ENCODE results near the gene GFER.

The GFER gene

GRCh38 chr16:2028620-2029220 lies 44.7 kb downstream of the GFER start:
- Histone ChIP-seq H3K18ac (ENCODE audit: low read length) (no peak overlapping the region), H4K8ac (ENCODE audit: low read depth, low read length) (no peak overlapping the region), H2AFZ (ENCODE audit: low read length) (no peak overlapping the region), H3K4ac (ENCODE audit: low read length) (no peak overlapping the region), H2BK12ac (ENCODE audit: low read length) (no peak overlapping the region), H3K9me3 (replicated peaks in 1 of 2; ENCODE audit: control insufficient read depth in 2 of 2, insufficient read depth in 1 of 2, low read depth in 1 of 2, low read length in 2 of 2) (peaks cover 4 to 5% of the 10 kb centered on the region in 2 donors), H3K27me3 (ENCODE audit: control insufficient read depth in 3 of 3, insufficient read depth in 3 of 3, low read depth in 1 of 3, low read length in 3 of 3) (peaks cover 3 to 40% (median 32%) of the 10 kb centered on the region in 3 experiments), H3K27ac (replicated peaks; ENCODE audit: low read length) (no peak overlapping the region), H2BK5ac (ENCODE audit: low read length) (peak overlapping the region; percentile 53), H3K79me1 (ENCODE audit: low read depth, low read length) (peaks cover 4% of the 10 kb centered on the region), H2AK5ac (ENCODE audit: low read depth, low read length) (peak overlapping the region; percentile 53), H3K36me3 (replicated peaks in 1 of 2; ENCODE audit: control insufficient read depth in 2 of 2, insufficient read depth in 2 of 2, low read length in 2 of 2) (no peaks in the 10 kb centered on the region), H4K91ac (ENCODE audit: low read depth, low read length, poor library complexity) (no peak overlapping the region), H3K4me3 (ENCODE audit: low read length in 2 of 2) (no peak overlapping the region), H3K23ac (ENCODE audit: low read depth, low read length, poor library complexity) (peak overlapping the region; percentile 43), H2BK15ac (ENCODE audit: low read length) (no peak overlapping the region), H2BK120ac (ENCODE audit: low read depth, low read length) (no peak overlapping the region), H3K4me2 (ENCODE audit: insufficient read depth, low read length, poor library complexity, severe bottlenecking) (no peak overlapping the region), H3K14ac (ENCODE audit: low read length) (no peak overlapping the region), H3K9ac (ENCODE audit: low read depth, low read length, poor library complexity) (peak overlapping the region; percentile 24), H3K4me1 (ENCODE audit: control insufficient read depth in 2 of 2, insufficient read depth in 1 of 2, low read depth in 1 of 2, low read length in 2 of 2) (peaks cover 9 to 10% of the 10 kb centered on the region in 2 donors)
- no peak for DNase-seq (ENCODE audit: low spot score)
- no CpG with 5 or more reads among the region's 18 CpGs for WGBS, 2 donors (ENCODE audit: extremely low coverage in 2 of 2, insufficient read length in 2 of 2, insufficient replicate concordance in 1 of 2)

GRCh38 chr16:2029350-2029749 lies 45.4 kb downstream of the GFER start:
- Histone ChIP-seq H2BK15ac (ENCODE audit: low read length) (no peak overlapping the region), H3K36me3 (replicated peaks in 1 of 2; ENCODE audit: control insufficient read depth in 2 of 2, insufficient read depth in 2 of 2, low read length in 2 of 2) (no peaks in the 10 kb centered on the region), H3K4me3 (ENCODE audit: low read length in 2 of 2) (no peak overlapping the region), H3K4me2 (ENCODE audit: insufficient read depth, low read length, poor library complexity, severe bottlenecking) (no peak overlapping the region), H2BK5ac (ENCODE audit: low read length) (no peak overlapping the region), H3K9me3 (replicated peaks in 1 of 2; ENCODE audit: control insufficient read depth in 2 of 2, insufficient read depth in 1 of 2, low read depth in 1 of 2, low read length in 2 of 2) (peaks cover 4 to 5% of the 10 kb centered on the region in 2 donors), H4K8ac (ENCODE audit: low read depth, low read length) (no peak overlapping the region), H2AFZ (ENCODE audit: low read length) (no peak overlapping the region), H2BK120ac (ENCODE audit: low read depth, low read length) (no peak overlapping the region), H3K23ac (ENCODE audit: low read depth, low read length, poor library complexity) (no peak overlapping the region), H3K14ac (ENCODE audit: low read length) (no peak overlapping the region), H2BK12ac (ENCODE audit: low read length) (no peak overlapping the region), H3K27ac (replicated peaks; ENCODE audit: low read length) (no peak overlapping the region), H3K9ac (ENCODE audit: low read depth, low read length, poor library complexity) (no peak overlapping the region), H4K91ac (ENCODE audit: low read depth, low read length, poor library complexity) (no peak overlapping the region), H3K27me3 (ENCODE audit: control insufficient read depth in 3 of 3, insufficient read depth in 3 of 3, low read depth in 1 of 3, low read length in 3 of 3) (peaks cover 3 to 38% (median 27%) of the 10 kb centered on the region in 3 experiments), H3K18ac (ENCODE audit: low read length) (peak overlapping the region; percentile 3), H2AK5ac (ENCODE audit: low read depth, low read length) (peak overlapping the region; percentile 8), H3K79me1 (ENCODE audit: low read depth, low read length) (peaks cover 4% of the 10 kb centered on the region), H3K4me1 (ENCODE audit: control insufficient read depth in 2 of 2, insufficient read depth in 1 of 2, low read depth in 1 of 2, low read length in 2 of 2) (peaks cover 9 to 14% of the 10 kb centered on the region in 2 donors), H3K4ac (ENCODE audit: low read length) (no peak overlapping the region)
- DNase-seq (ENCODE audit: low spot score) = no peak
- no CpG with 5 or more reads among the region's 22 CpGs for WGBS, 2 donors (ENCODE audit: extremely low coverage in 2 of 2, insufficient read length in 2 of 2, insufficient replicate concordance in 1 of 2)

- H3K14ac ChIP-seq (ENCODE audit: low read length) = no peak overlapping the region
- no CpG with 5 or more reads among the region's 11 CpGs for WGBS, 2 donors (ENCODE audit: extremely low coverage in 2 of 2, insufficient read length in 2 of 2, insufficient replicate concordance in 1 of 2)
Measured at GRCh38 chr16:2030036-2030435, 46.0 kb downstream of the GFER start.

GRCh38 chr16:2031081-2031577 lies 47.1 kb downstream of the GFER start:
- no peak overlapping the region for H4K8ac ChIP-seq (ENCODE audit: low read depth, low read length)
- no peaks in the 10 kb centered on the region for H3K36me3 ChIP-seq (replicated peaks in 1 of 2; ENCODE audit: control insufficient read depth in 2 of 2, insufficient read depth in 2 of 2, low read length in 2 of 2)
- H2AK5ac ChIP-seq (ENCODE audit: low read depth, low read length) = no peak overlapping the region
- no peak overlapping the region for H3K4me3 ChIP-seq (ENCODE audit: low read length in 2 of 2)
- no peak overlapping the region for H2BK12ac ChIP-seq (ENCODE audit: low read length)
- WGBS, 2 donors (ENCODE audit: extremely low coverage in 2 of 2, insufficient read length in 2 of 2, insufficient replicate concordance in 1 of 2) = no CpG with 5 or more reads among the region's 11 CpGs
- H3K4me1 ChIP-seq (ENCODE audit: control insufficient read depth in 2 of 2, insufficient read depth in 1 of 2, low read depth in 1 of 2, low read length in 2 of 2) = peaks cover 13 to 23% of the 10 kb centered on the region in 2 donors
- H3K27me3 ChIP-seq (ENCODE audit: control insufficient read depth in 3 of 3, insufficient read depth in 3 of 3, low read depth in 1 of 3, low read length in 3 of 3) = peaks cover 3 to 22% (median 20%) of the 10 kb centered on the region in 3 experiments
- H3K4ac ChIP-seq (ENCODE audit: low read length) = no peak overlapping the region
- H2AFZ ChIP-seq (ENCODE audit: low read length) = no peak overlapping the region
- no peak overlapping the region for H3K18ac ChIP-seq (ENCODE audit: low read length)
- peak overlapping the region; percentile 38 for H3K14ac ChIP-seq (ENCODE audit: low read length)
- DNase-seq (ENCODE audit: low spot score) = no peak
- peaks cover 7% of the 10 kb centered on the region for H3K79me1 ChIP-seq (ENCODE audit: low read depth, low read length)
- H3K9ac ChIP-seq (ENCODE audit: low read depth, low read length, poor library complexity) = no peak overlapping the region
- no peak overlapping the region for H2BK5ac ChIP-seq (ENCODE audit: low read length)
- H3K23ac ChIP-seq (ENCODE audit: low read depth, low read length, poor library complexity) = no peak overlapping the region
- no peak overlapping the region for H3K4me2 ChIP-seq (ENCODE audit: insufficient read depth, low read length, poor library complexity, severe bottlenecking)
- H4K91ac ChIP-seq (ENCODE audit: low read depth, low read length, poor library complexity) = no peak overlapping the region
- H2BK15ac ChIP-seq (ENCODE audit: low read length) = no peak overlapping the region
- H2BK120ac ChIP-seq (ENCODE audit: low read depth, low read length) = no peak overlapping the region
- H3K27ac ChIP-seq (replicated peaks; ENCODE audit: low read length) = no peak overlapping the region
- peaks cover 2 to 5% of the 10 kb centered on the region in 2 donors for H3K9me3 ChIP-seq (replicated peaks in 1 of 2; ENCODE audit: control insufficient read depth in 2 of 2, insufficient read depth in 1 of 2, low read depth in 1 of 2, low read length in 2 of 2)

More at GRCh38 chr16:2030036-2030435, 46.0 kb downstream of the GFER start:
- Histone ChIP-seq H3K79me1 (ENCODE audit: low read depth, low read length) (peaks cover 4% of the 10 kb centered on the region), H3K18ac (ENCODE audit: low read length) (peak overlapping the region; percentile 38), H3K9me3 (replicated peaks in 1 of 2; ENCODE audit: control insufficient read depth in 2 of 2, insufficient read depth in 1 of 2, low read depth in 1 of 2, low read length in 2 of 2) (peaks cover 3 to 5% of the 10 kb centered on the region in 2 donors), H2AFZ (ENCODE audit: low read length) (no peak overlapping the region), H2BK12ac (ENCODE audit: low read length) (no peak overlapping the region), H4K91ac (ENCODE audit: low read depth, low read length, poor library complexity) (no peak overlapping the region), H3K36me3 (replicated peaks in 1 of 2; ENCODE audit: control insufficient read depth in 2 of 2, insufficient read depth in 2 of 2, low read length in 2 of 2) (no peaks in the 10 kb centered on the region), H2BK15ac (ENCODE audit: low read length) (no peak overlapping the region), H2BK120ac (ENCODE audit: low read depth, low read length) (no peak overlapping the region), H3K4me3 (ENCODE audit: low read length in 2 of 2) (no peak overlapping the region), H3K4me2 (ENCODE audit: insufficient read depth, low read length, poor library complexity, severe bottlenecking) (no peak overlapping the region), H3K4me1 (ENCODE audit: control insufficient read depth in 2 of 2, insufficient read depth in 1 of 2, low read depth in 1 of 2, low read length in 2 of 2) (peaks cover 9 to 14% of the 10 kb centered on the region in 2 donors), H3K4ac (ENCODE audit: low read length) (no peak overlapping the region), H3K27ac (replicated peaks; ENCODE audit: low read length) (no peak overlapping the region), H3K9ac (ENCODE audit: low read depth, low read length, poor library complexity) (no peak overlapping the region), H3K27me3 (ENCODE audit: control insufficient read depth in 3 of 3, insufficient read depth in 3 of 3, low read depth in 1 of 3, low read length in 3 of 3) (peaks cover 3 to 33% (median 25%) of the 10 kb centered on the region in 3 experiments), H3K23ac (ENCODE audit: low read depth, low read length, poor library complexity) (no peak overlapping the region), H2BK5ac (ENCODE audit: low read length) (no peak overlapping the region), H4K8ac (ENCODE audit: low read depth, low read length) (no peak overlapping the region), H2AK5ac (ENCODE audit: low read depth, low read length) (no peak overlapping the region)
- no peak for DNase-seq (ENCODE audit: low spot score)

Measured in neuronal stem cell (in vitro differentiated cells).